A673 (cell line): ENCODE results near the gene FRAT1. TPM values are rescaled to one million over a fixed set of nuclear protein-coding genes. Genes with fewer than 3 reads are reported as not detected.

Source experiments
- BruUV-seq: library from RNA; stranded (reverse); fragments of 400-500 nt; replicated peaks from 2 replicates; lab custom pipeline; 2021; lab: Mats Ljungman, UMichigan
- CTCF ChIA-PET: fragments of 300-600 bp; sonication (Branson Sonifier 250); formaldehyde crosslinking; loops from one replicate; lab custom pipeline; 2022; ENCODE audit warnings: antibody characterized with exemption; lab: Charles Lee
- POLR2A ChIA-PET: fragments of 300-600 bp; sonication (Branson Sonifier 250); formaldehyde crosslinking; loops from one replicate; lab custom pipeline; 2022; ENCODE audit warnings: antibody characterized with exemption; ENCODE audit not compliant: low non-redundant PET; lab: Charles Lee
- DNase-seq: peaks from one replicate; pipeline ENCODE4 v3.0.0-alpha.2; 2015; ENCODE audit warnings: low spot score
- H3K27ac ChIP-seq: fragments of 200-600 bp; sonication (generic); 2 replicates; pipeline ENCODE4 v1.5.1; 2016; ENCODE audit warnings: mixed run types, low read depth, mild to moderate bottlenecking, mixed read lengths, antibody characterized with exemption, low read length; ENCODE audit not compliant: poor library complexity, severe bottlenecking
- H3K27me3 ChIP-seq: fragments of 200-600 bp; sonication (generic); replicated peaks from 2 replicates; pipeline ENCODE4 v1.6.1; 2017; ENCODE audit warnings: mixed run types, low read depth, mild to moderate bottlenecking, mixed read lengths, antibody characterized with exemption, low read length; ENCODE audit not compliant: insufficient read depth, poor library complexity
- H3K36me3 ChIP-seq: fragments of 200-600 bp; sonication (generic); 2 replicates; pipeline ENCODE4 v1.6.1; 2016; ENCODE audit warnings: mixed run types, mild to moderate bottlenecking, mixed read lengths, antibody characterized with exemption, low read length; ENCODE audit not compliant: insufficient read depth, poor library complexity, severe bottlenecking
- H3K4me1 ChIP-seq: fragments of 200-600 bp; sonication (generic); 2 replicates; pipeline ENCODE4 v1.6.1; 2017; ENCODE audit warnings: mixed run types, mild to moderate bottlenecking, mixed read lengths, antibody characterized with exemption, low read length; ENCODE audit not compliant: insufficient read depth, poor library complexity, severe bottlenecking
- H3K4me3 ChIP-seq: fragments of 200-600 bp; sonication (generic); 2 replicates; pipeline ENCODE4 v1.5.1; 2016; ENCODE audit warnings: low read depth, mixed run types, mild to moderate bottlenecking, mixed read lengths, low read length; ENCODE audit not compliant: poor library complexity, severe bottlenecking
- H3K9me3 ChIP-seq: fragments of 200-600 bp; sonication (generic); 2 replicates; pipeline ENCODE4 v1.6.1; 2016; ENCODE audit warnings: mixed run types, low read depth, mild to moderate bottlenecking, mixed read lengths, antibody characterized with exemption, low read length; ENCODE audit not compliant: poor library complexity, severe bottlenecking
- CTCF ChIP-seq: fragments of 300-800, 200-600 bp; sonication (generic); conservative IDR thresholded peaks from 2 replicates; pipeline ENCODE4 v1.5.1; 2017; ENCODE audit warnings: low read depth, mild to moderate bottlenecking, antibody characterized with exemption, low read length, moderate library complexity, mixed read lengths
- EZH2 ChIP-seq: fragments of 200-600 bp; sonication (generic); IDR thresholded peaks from 2 replicates; pipeline ENCODE4 v1.6.1; 2017; ENCODE audit warnings: borderline replicate concordance, low read depth, mild to moderate bottlenecking, mixed read lengths, antibody characterized with exemption, low read length; ENCODE audit not compliant: poor library complexity, severe bottlenecking
- intact Hi-C: fragments of 100-400 bp; cut with micrococcal nuclease; formaldehyde crosslinking; loops from one replicate; pipeline ENCODE4 v1.10.0; 2022; ENCODE audit not compliant: unreplicated experiment
- total RNA-seq: library from RNA; stranded (reverse); gene quantifications from 2 replicates; pipeline ENCODE4 v1.2.3, GENCODE V29; 2021

The FRAT1 gene
- total RNA-seq, 1 experiment from 2014 or later: 0.45 TPM

- POLR2A ChIA-PET: interaction anchor here (0.6 kb wide), 1 partner anchor 1743 kb away, joined by 3 read pairs; no protein-coding TSS in a partner anchor
- Histone ChIP-seq H3K4me1 (peaks cover 21% of the 10 kb centered on the region), H3K27me3 (no peaks in the 10 kb centered on the region), H3K4me3 (no peak overlapping the region), H3K27ac (no peak overlapping the region), H3K36me3 (peaks cover 2% of the 10 kb centered on the region), H3K9me3 (peaks cover 5% of the 10 kb centered on the region)
- intact Hi-C loops: loop anchor here (5.0 kb wide), 1 partner anchor 57 kb away; the partner anchor contains the start of gene FRAT2
- no TSS peak for BruUV-seq
- CTCF ChIA-PET: no interaction called here
- TF ChIP-seq CTCF (no peak), EZH2 (no peak)
- DNase-seq: no peak
Observed at GRCh38 chr10:97274828-97275227, 44.2 kb upstream of the FRAT1 start.

- POLR2A ChIA-PET: no interaction called here
- peaks cover 21% of the 10 kb centered on the region for H3K4me1 ChIP-seq
- CTCF ChIA-PET: no interaction called here
- no peak for DNase-seq
- no peak overlapping the region for H3K4me3 ChIP-seq
- H3K36me3 ChIP-seq: peaks cover 2% of the 10 kb centered on the region
- H3K27me3 ChIP-seq: no peaks in the 10 kb centered on the region
- no peak overlapping the region for H3K27ac ChIP-seq
- no peaks in the 10 kb centered on the region for H3K9me3 ChIP-seq
- TF ChIP-seq CTCF: no peak
- no peak for TF ChIP-seq EZH2
- intact Hi-C loops: loop anchor here (5.0 kb wide), 1 partner anchor 55 kb away; the partner anchor contains the start of gene FRAT2
- BruUV-seq: no TSS peak
Observed at GRCh38 chr10:97277551-97277950, 41.5 kb upstream of the FRAT1 start.

GRCh38 chr10:97278491-97278989 lies 40.5 kb upstream of the FRAT1 start:
- TF ChIP-seq EZH2: no peak
- peak; percentile 69 for TF ChIP-seq CTCF
- intact Hi-C loops: loop anchor here (5.0 kb wide), 1 partner anchor 54 kb away; the partner anchor contains the start of gene FRAT2
- Histone ChIP-seq H3K4me1 (peaks cover 21% of the 10 kb centered on the region), H3K36me3 (peaks cover 2% of the 10 kb centered on the region), H3K27me3 (no peaks in the 10 kb centered on the region), H3K4me3 (no peak overlapping the region), H3K27ac (peak overlapping the region; percentile 80), H3K9me3 (no peaks in the 10 kb centered on the region)
- DNase-seq: peak; percentile 80
- ChIA-PET CTCF (interaction anchor here (0.7 to 2.0 kb wide), 3 partner anchors 54 to 597 kb away, joined by 3 to 14 read pairs (median 4); no protein-coding TSS in a partner anchor), POLR2A (interaction anchor here (0.6 kb wide), 1 partner anchor 10 kb away, joined by 5 read pairs; no protein-coding TSS in a partner anchor)
- BruUV-seq: no TSS peak
